H1 (cell line): ENCODE results near the gene DOP1A. TPM values are rescaled to one million over a fixed set of nuclear protein-coding genes. Genes with fewer than 3 reads are reported as not detected.

ENCODE experiments used
- CTCF ChIA-PET: fragments of 300-600 bp; sonication (Branson Sonifier 250); formaldehyde crosslinking; loops from one replicate; lab custom pipeline; 2021; ENCODE audit not compliant: partially characterized antibody; lab: Charles Lee
- POLR2A ChIA-PET: fragments of 300-600 bp; sonication (Branson Sonifier 250); formaldehyde crosslinking; loops from one replicate; lab custom pipeline; 2021; ENCODE audit warnings: inconsistent platforms; ENCODE audit not compliant: partially characterized antibody; lab: Charles Lee
- DNase-seq, 2 experiments: peaks; one replicate each; pipeline versions ENCODE4 v3.0.0 to v3.0.0-alpha.2; 2010 to 2022; ENCODE audit warnings: low spot score in 2 of 2, low read depth in 1 of 2, mixed read lengths in 1 of 2
- FAIRE-seq: peaks from 2 replicates; lab custom pipeline; 2011; peaks lifted over from hg19 to GRCh38; lab: Jason Lieb, UNC
- H2AFZ ChIP-seq: 2 replicates; pipeline ENCODE4 v1.8.1; 2012; ENCODE audit warnings: low read length, inconsistent platforms
- H2AK5ac ChIP-seq: 2 replicates; pipeline ENCODE4 v1.6.1; 2013; ENCODE audit warnings: low read depth, low read length
- H2BK120ac ChIP-seq: replicated peaks from 2 replicates; pipeline ENCODE3; 2013; ENCODE audit warnings: low read depth, low read length, inconsistent platforms
- H2BK12ac ChIP-seq: 2 replicates; pipeline ENCODE4 v1.6.1; 2013; ENCODE audit warnings: low read depth, low read length
- H2BK15ac ChIP-seq: 2 replicates; pipeline ENCODE4 v1.6.1; 2013; ENCODE audit warnings: low read length
- H2BK20ac ChIP-seq: 2 replicates; pipeline ENCODE4 v1.6.1; 2013; ENCODE audit warnings: low read length
- H2BK5ac ChIP-seq: 2 replicates; pipeline ENCODE4 v1.6.1; 2013; ENCODE audit warnings: low read depth, low read length
- H3K14ac ChIP-seq: 2 replicates; pipeline ENCODE4 v1.6.1; 2013; ENCODE audit warnings: inconsistent platforms; ENCODE audit not compliant: insufficient read length
- H3K18ac ChIP-seq: 2 replicates; pipeline ENCODE4 v1.6.1; 2013; ENCODE audit warnings: low read length; ENCODE audit errors: extremely low read depth
- H3K23ac ChIP-seq: 2 replicates; pipeline ENCODE4 v1.6.1; 2013; ENCODE audit warnings: inconsistent platforms; ENCODE audit not compliant: insufficient read length
- H3K23me2 ChIP-seq: 2 replicates; pipeline ENCODE4 v1.6.1; 2013; ENCODE audit warnings: low read depth, low read length
- H3K27ac ChIP-seq: 2 replicates; pipeline ENCODE4 v1.6.1; 2011; ENCODE audit warnings: low read depth, low read length, inconsistent platforms
- H3K27me3 ChIP-seq, 4 experiments: replicated peaks in 1 of 4; 1 replicate in 1 of 4; 2 replicates in 3 of 4; pipeline versions ENCODE4 v1.6.1 to v1.8.1; 2011 to 2013; ENCODE audit warnings: low read length in 3 of 4, mild to moderate bottlenecking in 3 of 4, inconsistent platforms in 2 of 4, mixed read lengths in 2 of 4, moderate library complexity in 1 of 4; ENCODE audit not compliant: control insufficient read depth in 3 of 4, insufficient read depth in 3 of 4; ENCODE audit errors: extremely low read depth in 1 of 4
- H3K36me3 ChIP-seq, 4 experiments: 2 replicates each; pipeline versions ENCODE4 v1.6.1 to v1.8.1; 2011 to 2013; ENCODE audit warnings: mild to moderate bottlenecking in 4 of 4, low read length in 3 of 4, moderate library complexity in 2 of 4, control low read depth in 1 of 4, inconsistent platforms in 1 of 4; ENCODE audit not compliant: insufficient read depth in 4 of 4, control insufficient read depth in 2 of 4
- H3K4ac ChIP-seq: replicated peaks from 2 replicates; pipeline ENCODE3; 2013; ENCODE audit warnings: low read length, low read depth, mixed read lengths, inconsistent platforms; ENCODE audit not compliant: insufficient read length
- H3K4me1 ChIP-seq, 4 experiments: replicated peaks in 1 of 4; 1 replicate in 1 of 4; 2 replicates in 3 of 4; pipeline versions ENCODE4 v1.6.1 to v1.8.1; 2011 to 2013; ENCODE audit warnings: low read length in 3 of 4, inconsistent platforms in 2 of 4, mixed read lengths in 1 of 4; ENCODE audit not compliant: insufficient read depth in 4 of 4, control insufficient read depth in 3 of 4
- H3K4me2 ChIP-seq, 2 experiments: 2 replicates each; pipeline versions ENCODE4 v1.6.1 to v1.8.1; 2011 to 2013; ENCODE audit warnings: low read depth in 2 of 2, low read length in 2 of 2, control low read depth in 1 of 2, inconsistent platforms in 1 of 2, mild to moderate bottlenecking in 1 of 2; ENCODE audit not compliant: insufficient read depth in 1 of 2
- H3K4me3 ChIP-seq, 4 experiments: fragments of 200-600, 300-600 bp in 1 of 4; sonication (generic), shearing (Covaris generic), sonication (Bioruptor Twin) in 1 of 4; 2 replicates each; pipeline versions ENCODE4 v1.5.1 to v1.8.1; 2011 to 2016; ENCODE audit warnings: low read length in 4 of 4, low read depth in 3 of 4, control low read depth in 2 of 4, inconsistent platforms in 2 of 4, mild to moderate bottlenecking in 2 of 4, mixed read lengths in 1 of 4, moderate library complexity in 1 of 4; ENCODE audit not compliant: insufficient read depth in 2 of 4; ENCODE audit errors: extremely low read depth in 1 of 4
- H3K56ac ChIP-seq: replicated peaks from 2 replicates; pipeline ENCODE3; 2013; ENCODE audit warnings: low read depth, mild to moderate bottlenecking, mixed read lengths, low read length, inconsistent platforms; ENCODE audit not compliant: insufficient read length
- H3K79me1 ChIP-seq: 2 replicates; pipeline ENCODE4 v1.6.1; 2013; ENCODE audit warnings: low read depth, low read length, control low read depth
- H3K79me2 ChIP-seq, 2 experiments: 2 replicates each; pipeline versions ENCODE4 v1.6.1 to v1.8.1; 2012 to 2013; ENCODE audit warnings: low read length in 2 of 2, mild to moderate bottlenecking in 2 of 2, inconsistent platforms in 1 of 2; ENCODE audit not compliant: insufficient read depth in 2 of 2, control insufficient read depth in 1 of 2
- H3K9ac ChIP-seq, 4 experiments: replicated peaks in 1 of 4; 1 replicate in 1 of 4; 2 replicates in 3 of 4; pipeline versions ENCODE4 v1.6.1 to v1.8.1; 2011 to 2013; ENCODE audit warnings: low read depth in 3 of 4, low read length in 3 of 4, control low read depth in 2 of 4, mild to moderate bottlenecking in 2 of 4, moderate library complexity in 2 of 4, inconsistent platforms in 1 of 4; ENCODE audit errors: extremely low read depth in 1 of 4
- H3K9me3 ChIP-seq, 2 experiments: 2 replicates each; pipeline versions ENCODE4 v1.6.1 to v1.8.1; 2012 to 2013; ENCODE audit warnings: mild to moderate bottlenecking in 2 of 2, moderate library complexity in 2 of 2, control low read depth in 1 of 2, inconsistent platforms in 1 of 2, low read depth in 1 of 2, low read length in 1 of 2, mixed read lengths in 1 of 2; ENCODE audit not compliant: insufficient read depth in 2 of 2
- H4K20me1 ChIP-seq, 2 experiments: replicated peaks in 1 of 2; 2 replicates each; pipeline versions ENCODE3 to v1.8.1; 2011 to 2013; ENCODE audit warnings: inconsistent platforms in 2 of 2, low read length in 2 of 2, mild to moderate bottlenecking in 1 of 2; ENCODE audit not compliant: insufficient read depth in 2 of 2, control insufficient read depth in 1 of 2
- H4K5ac ChIP-seq: 2 replicates; pipeline ENCODE4 v1.6.1; 2013; ENCODE audit warnings: low read length, low read depth, mixed read lengths, inconsistent platforms; ENCODE audit not compliant: insufficient read length
- H4K8ac ChIP-seq: 2 replicates; pipeline ENCODE4 v1.8.0; 2013; ENCODE audit warnings: mild to moderate bottlenecking, moderate library complexity, low read length, inconsistent platforms; ENCODE audit not compliant: insufficient read depth; ENCODE audit errors: extremely low read depth
- H4K91ac ChIP-seq: replicated peaks from 2 replicates; pipeline ENCODE3; 2013; ENCODE audit warnings: low read length, mixed read lengths, inconsistent platforms; ENCODE audit not compliant: insufficient read length
- CBX5 ChIP-seq: fragments of 300-800, 300-1000 bp; sonication (generic); IDR thresholded peaks from 2 replicates; pipeline ENCODE4 v1.7.1; 2016; ENCODE audit warnings: antibody characterized with exemption, low read length, low read depth
- CREB1 ChIP-seq: IDR thresholded peaks from 2 replicates; pipeline ENCODE4 v1.6.1; 2012; ENCODE audit warnings: inconsistent platforms
- EZH2 ChIP-seq: fragments of 200-600 bp; sonication (generic); IDR thresholded peaks from 2 replicates; pipeline ENCODE4 v1.7.1; 2012; ENCODE audit warnings: low read depth, mild to moderate bottlenecking, moderate library complexity, low read length, inconsistent platforms; ENCODE audit not compliant: severe bottlenecking
- GTF2F1 ChIP-seq: IDR thresholded peaks from 2 replicates; pipeline ENCODE4 v1.6.1; 2012; ENCODE audit warnings: low read depth, low read length, improper control_type of control experiment, borderline replicate concordance
- PHF8 ChIP-seq: fragments of 200-600 bp; sonication (generic); conservative IDR thresholded peaks from 2 replicates; pipeline ENCODE4 v1.7.1; 2012; ENCODE audit warnings: low read depth, mild to moderate bottlenecking, inconsistent platforms, low read length, moderate library complexity
- SIRT6 ChIP-seq: IDR thresholded peaks from one replicate; pipeline ENCODE4 v1.7.1; 2012; ENCODE audit warnings: low read length, inconsistent platforms
- SRF ChIP-seq: IDR thresholded peaks from 2 replicates; pipeline ENCODE4 v1.6.1; 2011; ENCODE audit warnings: mild to moderate bottlenecking, low read depth, low read length, moderate library complexity
- TAF1 ChIP-seq: IDR thresholded peaks from 2 replicates; pipeline ENCODE4 v1.6.1; 2011; ENCODE audit warnings: mild to moderate bottlenecking, low read depth, low read length
- WGBS, 2 experiments: shearing (Covaris generic) in 1 of 2; methylation state at CpG; one replicate each; pipeline versions ENCODE4 v1.1.6 to v1.1.7; 2013 to 2015; ENCODE audit warnings: low lambda C conversion rate in 2 of 2, mixed read lengths in 2 of 2, inconsistent platforms in 1 of 2, low coverage in 1 of 2, missing lambda C conversion rate in 1 of 2; ENCODE audit not compliant: insufficient replicate concordance in 2 of 2, insufficient coverage in 1 of 2, insufficient read length in 1 of 2; ENCODE audit errors: extremely low coverage in 1 of 2, missing lambda C conversion rate in 1 of 2; 5-methylcytosine and 5-hydroxymethylcytosine counted together
- polyA plus RNA-seq, 7 experiments: library from polyadenylated mRNA; depleted of rRNA in 3 of 7; stranded (reverse) in 5 of 7; unstranded in 2 of 7; fragments of >200 nt in 5 of 7; fragments of 200-250 nt in 2 of 7; gene quantifications; 1 replicate in 5 of 7; 2 replicates in 1 of 7; 4 replicates in 1 of 7; pipeline versions ENCODE4 v1.2.1 to v1.2.3, GENCODE V29; 2011 to 2013; ENCODE audit warnings: missing spikeins in 2 of 7, mixed read lengths in 2 of 7
- total RNA-seq: library from RNA; stranded (reverse); fragmentation: NEBNext Ultra II Directional; extraction: Animal tissue kit (Norgen Biotek cat#: 25700); gene quantifications from 2 replicates; pipeline ENCODE4 v1.2.1, GENCODE V29; 2021
- TF ChIP-seq, protein P1 (sequence below), 3 experiments: IDR thresholded peaks; 1 replicate in 2 of 3; 2 replicates in 1 of 3; pipeline versions ENCODE4 v1.5.1 to v1.6.1; 2011; ENCODE audit warnings: low read length in 3 of 3, mild to moderate bottlenecking in 3 of 3, inconsistent platforms in 2 of 3, low read depth in 1 of 3, moderate library complexity in 1 of 3; ENCODE audit not compliant: insufficient read depth in 1 of 3; ENCODE audit errors: control extremely low read depth in 1 of 3
- TF ChIP-seq, protein P2 (sequence below): IDR thresholded peaks from 2 replicates; pipeline ENCODE4 v1.6.1; 2012; ENCODE audit warnings: inconsistent platforms

DOP1A gene
- total and polyA plus RNA-seq, 2 of the 8 experiments (the other 6 are each of a cell fraction or from before 2014, with no cell fraction given): 7.5 to 14.7 TPM

DNA sequence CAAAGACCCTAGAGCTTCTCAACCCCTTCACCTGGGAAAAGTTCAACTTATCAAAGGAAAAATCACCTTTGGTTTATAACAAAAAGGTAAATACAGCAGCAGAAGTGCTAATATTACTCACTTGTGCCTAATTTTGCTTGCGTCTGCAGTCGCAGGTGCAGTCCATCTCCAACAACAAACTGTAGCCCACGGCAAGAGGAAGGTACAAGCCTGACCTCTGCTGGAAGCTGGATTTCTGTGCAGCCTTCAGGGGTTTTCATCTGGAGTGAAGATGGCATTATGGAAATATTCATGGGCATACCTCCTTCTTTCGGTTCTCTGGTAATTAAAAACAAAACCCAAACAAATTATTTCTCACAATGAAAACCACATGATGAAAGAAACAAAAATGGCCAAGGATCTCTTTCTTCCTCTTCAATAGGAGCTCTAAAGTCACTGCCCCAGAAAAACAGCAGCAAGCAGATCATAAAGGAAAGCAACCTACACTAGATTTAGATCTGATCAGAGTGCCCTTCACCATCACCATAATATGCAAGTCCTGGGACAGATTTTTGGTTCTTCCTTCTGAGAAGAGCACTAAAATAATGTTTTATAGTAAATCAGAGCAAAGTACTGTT, 9.7 kb upstream of the DOP1A start:
- POLR2A ChIA-PET: interaction anchor here (0.6 to 1.1 kb wide), 2 partner anchors 660 to 809 kb away, joined by 3 to 5 read pairs; no protein-coding TSS in a partner anchor
- TF ChIP-seq EZH2 (no peak), TAF1 (no peak), CBX5 (no peak), GTF2F1 (no peak), SIRT6 (no peak), SRF (no peak), CREB1 (no peak), PHF8 (no peak)
- TF ChIP-seq, protein P1, sequence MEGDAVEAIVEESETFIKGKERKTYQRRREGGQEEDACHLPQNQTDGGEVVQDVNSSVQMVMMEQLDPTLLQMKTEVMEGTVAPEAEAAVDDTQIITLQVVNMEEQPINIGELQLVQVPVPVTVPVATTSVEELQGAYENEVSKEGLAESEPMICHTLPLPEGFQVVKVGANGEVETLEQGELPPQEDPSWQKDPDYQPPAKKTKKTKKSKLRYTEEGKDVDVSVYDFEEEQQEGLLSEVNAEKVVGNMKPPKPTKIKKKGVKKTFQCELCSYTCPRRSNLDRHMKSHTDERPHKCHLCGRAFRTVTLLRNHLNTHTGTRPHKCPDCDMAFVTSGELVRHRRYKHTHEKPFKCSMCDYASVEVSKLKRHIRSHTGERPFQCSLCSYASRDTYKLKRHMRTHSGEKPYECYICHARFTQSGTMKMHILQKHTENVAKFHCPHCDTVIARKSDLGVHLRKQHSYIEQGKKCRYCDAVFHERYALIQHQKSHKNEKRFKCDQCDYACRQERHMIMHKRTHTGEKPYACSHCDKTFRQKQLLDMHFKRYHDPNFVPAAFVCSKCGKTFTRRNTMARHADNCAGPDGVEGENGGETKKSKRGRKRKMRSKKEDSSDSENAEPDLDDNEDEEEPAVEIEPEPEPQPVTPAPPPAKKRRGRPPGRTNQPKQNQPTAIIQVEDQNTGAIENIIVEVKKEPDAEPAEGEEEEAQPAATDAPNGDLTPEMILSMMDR (IDR thresholded peaks at IDR 0.05; ENCODE audit: control extremely low read depth in 1 of 3, insufficient read depth in 1 of 3, low read depth in 1 of 3, low read length in 3 of 3): peak; percentile 63 to 83 (median 70)
- TF ChIP-seq, protein P2, sequence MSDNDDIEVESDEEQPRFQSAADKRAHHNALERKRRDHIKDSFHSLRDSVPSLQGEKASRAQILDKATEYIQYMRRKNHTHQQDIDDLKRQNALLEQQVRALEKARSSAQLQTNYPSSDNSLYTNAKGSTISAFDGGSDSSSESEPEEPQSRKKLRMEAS: no peak

More for the DNA sequence above, 9.7 kb upstream of the DOP1A start:
- Histone ChIP-seq H2BK15ac (no peak overlapping the region), H3K79me2 (peaks cover 4 to 52% of the 10 kb centered on the region in 2 experiments; a peak in 3 of 4 replicates), H3K9me3 (no peaks in the 10 kb centered on the region), H3K27ac (no peak overlapping the region), H2AK5ac (no peak overlapping the region), H3K23ac (no peak overlapping the region), H3K27me3 (no peaks in the 10 kb centered on the region), H3K18ac (no peak overlapping the region), H4K5ac (no peak overlapping the region), H3K36me3 (peaks cover 6 to 20% (median 10%) of the 10 kb centered on the region in 4 experiments; a peak in 6 of 8 replicates), H3K23me2 (no peaks in the 10 kb centered on the region), H3K56ac (no peak overlapping the region), H4K91ac (no peak overlapping the region), H2BK20ac (no peak overlapping the region), H4K8ac (no peak overlapping the region), H3K79me1 (peaks cover 7% of the 10 kb centered on the region; the same call in 1 of the 2 replicates), H2BK120ac (no peak overlapping the region), H3K4me2 (no peak overlapping the region), H3K4me1 (no peaks in the 10 kb centered on the region), H3K4ac (no peak overlapping the region), H3K4me3 (no peak overlapping the region), H2BK5ac (no peak overlapping the region), H2BK12ac (no peak overlapping the region), H3K9ac (no peak overlapping the region), H3K14ac (no peak overlapping the region), H4K20me1 (peaks cover 2 to 3% of the 10 kb centered on the region in 2 experiments), H2AFZ (no peak overlapping the region)
- CTCF ChIA-PET: interaction anchor here (0.5 to 2.2 kb wide), 32 partner anchors 8 to 822 kb away, joined by 3 to 11 read pairs (median 3); partner anchors contain the start of genes DOP1A, TPBG and UBE3D
- DNase-seq (peak in 1 of 2 experiments; percentile 51), FAIRE-seq (peak; percentile 91)
- 74% methylated on average over 4 of the region's 4 CpGs; no CpG with 5 or more reads in 1 of the 2 experiments for WGBS, 2 experiments
